GM18511 (cell line): ENCODE data around the gene ITSN1.
"Not testable (repeated sequence)": the region's sequence is repeated elsewhere in the genome, so short reads cannot be mapped to it uniquely, and the experiment has no call there.

Experiments
- ATAC-seq: cut with Tn5 transposase; IDR thresholded peaks from one replicate; pipeline ENCODE4 v1.9.1; 2021; ENCODE audit warnings: mild to moderate bottlenecking, moderate library complexity; ENCODE audit not compliant: unreplicated experiment

Gene ITSN1

DNA sequence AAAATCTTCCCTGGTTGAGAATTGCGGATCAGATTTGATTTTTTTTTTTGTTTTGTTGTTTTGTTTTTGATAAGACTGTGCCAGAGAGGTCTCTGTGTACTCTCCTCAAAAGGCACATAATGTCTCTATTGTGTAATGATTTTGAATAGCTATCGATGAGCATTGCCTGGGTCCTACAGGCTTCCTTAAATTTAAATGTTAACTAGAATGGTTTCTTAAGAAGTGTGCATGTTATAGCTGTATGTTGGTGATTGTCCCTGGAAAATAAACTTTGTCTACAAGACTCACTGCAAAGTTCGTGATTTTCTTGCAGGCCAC lies 121.2 kb downstream of the ITSN1 start:
- ATAC-seq, result no peak

DNA sequence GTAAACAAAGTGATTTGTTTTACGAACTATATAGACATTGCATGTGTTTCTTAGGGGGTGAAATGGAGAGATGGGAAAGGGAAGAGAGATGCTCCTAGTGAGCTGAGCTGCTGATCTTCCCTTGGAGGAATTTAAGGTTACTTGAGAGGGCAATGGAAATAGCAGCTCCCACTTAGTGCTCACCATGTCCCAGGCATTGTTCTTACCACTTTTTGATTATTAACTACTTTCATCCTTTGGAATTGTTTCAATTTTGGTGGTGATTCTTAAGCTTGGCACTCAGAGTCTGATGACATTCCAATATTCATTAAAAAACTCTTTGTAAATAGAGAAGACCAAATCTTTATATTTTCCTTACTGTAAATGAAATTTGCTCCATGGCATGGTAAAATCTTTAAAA lies 124.9 kb downstream of the ITSN1 start:
- ATAC-seq, result no peak

DNA sequence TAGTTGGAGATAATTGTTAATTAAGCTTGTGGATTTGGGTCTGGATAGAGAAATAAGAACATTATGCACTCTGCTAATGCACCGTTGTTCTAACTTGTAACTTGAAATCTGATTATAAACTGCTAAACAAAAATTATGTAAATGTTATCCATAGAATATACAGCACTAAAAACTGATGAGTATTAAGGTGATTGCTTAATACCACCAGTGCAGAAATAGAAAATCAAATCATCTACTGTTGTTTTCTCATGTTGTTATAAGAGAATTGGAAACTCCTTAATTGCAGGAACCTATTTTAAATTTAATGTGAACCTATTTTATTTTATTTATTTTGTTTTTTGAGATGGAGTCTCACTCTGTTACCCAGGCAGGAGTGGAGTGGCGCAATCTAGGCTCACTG lies 125.7 kb downstream of the ITSN1 start:
- ATAC-seq, result no peak

DNA sequence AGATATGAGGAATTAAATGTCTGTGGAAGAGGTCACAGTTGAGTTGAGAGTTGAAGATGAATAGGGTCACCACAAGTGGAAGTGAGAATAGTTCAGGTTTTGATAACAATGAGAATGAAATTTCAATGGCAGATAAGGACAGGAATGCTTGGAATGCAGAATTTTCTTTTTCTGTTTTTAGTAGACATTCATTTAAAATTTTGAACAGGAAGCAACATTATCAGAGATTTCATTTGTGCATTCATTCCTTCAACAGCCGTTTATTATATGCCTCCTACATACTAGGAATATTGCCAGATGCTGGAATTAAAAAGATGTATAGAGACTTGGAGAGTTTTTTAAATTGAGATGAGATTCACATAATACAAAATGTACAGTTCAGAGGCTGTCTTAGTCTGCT lies 126.8 kb downstream of the ITSN1 start:
- ATAC-seq, result no peak

DNA sequence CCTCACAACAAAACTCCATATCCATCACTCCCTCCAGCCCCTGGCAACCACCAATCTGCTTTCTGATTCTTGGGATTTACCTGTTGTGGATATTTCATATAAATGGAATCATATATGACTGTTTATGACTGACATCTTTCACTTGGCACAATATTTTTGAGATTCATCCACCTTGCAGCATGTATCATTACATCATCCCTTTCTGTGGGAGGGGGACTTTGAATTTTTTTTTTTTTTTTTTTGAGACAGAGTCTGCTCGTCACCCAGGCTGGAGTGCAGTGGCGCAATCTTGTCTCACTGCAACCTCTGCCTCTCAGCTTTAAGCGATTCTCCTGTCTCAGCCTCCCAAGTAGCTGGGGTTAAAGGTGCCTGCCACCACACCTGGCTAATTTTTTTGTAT lies 128.2 kb downstream of the ITSN1 start:
- no peak for ATAC-seq

DNA sequence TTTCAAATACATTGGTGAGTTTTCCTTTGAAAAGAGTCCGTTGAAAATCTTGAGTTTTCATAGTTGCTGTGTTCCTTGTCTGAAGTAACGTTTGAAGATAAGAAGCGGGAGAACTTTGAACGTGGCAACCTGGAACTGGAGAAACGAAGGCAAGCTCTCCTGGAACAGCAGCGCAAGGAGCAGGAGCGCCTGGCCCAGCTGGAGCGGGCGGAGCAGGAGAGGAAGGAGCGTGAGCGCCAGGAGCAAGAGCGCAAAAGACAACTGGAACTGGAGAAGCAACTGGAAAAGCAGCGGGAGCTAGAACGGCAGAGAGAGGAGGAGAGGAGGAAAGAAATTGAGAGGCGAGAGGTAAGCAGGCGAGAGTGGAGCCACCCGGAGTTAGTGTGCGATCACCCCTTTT lies 129.7 kb downstream of the ITSN1 start:
- ATAC-seq, result no peak

DNA sequence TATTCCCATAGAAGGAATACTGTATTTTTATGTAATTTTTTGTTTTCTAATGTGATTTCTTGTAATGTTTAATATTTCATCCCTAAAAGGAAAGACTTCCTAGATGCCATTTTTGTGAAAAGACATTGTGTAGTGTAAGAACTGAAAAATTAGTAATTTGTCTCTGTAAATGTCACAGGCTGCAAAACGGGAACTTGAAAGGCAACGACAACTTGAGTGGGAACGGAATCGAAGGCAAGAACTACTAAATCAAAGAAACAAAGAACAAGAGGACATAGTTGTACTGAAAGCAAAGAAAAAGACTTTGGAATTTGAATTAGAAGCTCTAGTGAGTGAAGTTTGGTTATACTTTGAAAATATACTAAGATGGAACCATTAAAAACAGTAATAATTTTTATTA lies 132.2 kb downstream of the ITSN1 start:
- ATAC-seq, result no peak

DNA sequence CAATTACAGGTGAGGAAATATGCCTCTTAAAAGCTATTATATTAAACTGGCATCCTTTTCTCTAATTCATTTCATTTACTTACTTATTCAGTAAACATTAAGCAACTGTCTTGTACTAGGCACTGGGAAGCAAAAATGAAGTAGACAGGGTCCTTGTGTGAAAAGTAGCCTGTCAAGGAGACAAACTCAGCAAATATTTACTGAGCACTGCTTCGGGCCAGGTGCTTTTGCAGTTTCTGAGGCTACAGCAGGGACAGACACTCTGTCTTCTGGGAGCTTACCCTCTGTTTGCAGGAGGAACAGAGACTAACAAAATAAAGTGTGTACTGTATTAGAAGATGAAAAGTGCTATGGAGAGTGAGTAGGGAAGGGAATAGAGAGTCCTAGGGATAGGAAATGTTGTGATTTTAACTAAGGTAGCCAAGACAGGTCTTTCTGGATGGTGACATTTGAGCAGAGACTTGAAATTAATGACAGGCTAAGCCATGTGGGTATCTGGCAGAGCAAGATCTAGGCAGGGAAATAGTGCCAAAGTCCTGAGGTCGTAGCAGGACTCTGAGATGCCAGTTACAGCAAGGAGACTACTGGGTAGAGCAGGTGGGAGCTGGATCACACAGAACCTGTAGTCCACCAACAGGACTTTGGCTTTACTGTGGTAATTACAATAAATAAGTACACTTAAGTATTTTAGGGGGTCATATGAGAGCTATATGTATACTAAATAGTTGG lies 133.0 kb downstream of the ITSN1 start:
- no peak for ATAC-seq

DNA sequence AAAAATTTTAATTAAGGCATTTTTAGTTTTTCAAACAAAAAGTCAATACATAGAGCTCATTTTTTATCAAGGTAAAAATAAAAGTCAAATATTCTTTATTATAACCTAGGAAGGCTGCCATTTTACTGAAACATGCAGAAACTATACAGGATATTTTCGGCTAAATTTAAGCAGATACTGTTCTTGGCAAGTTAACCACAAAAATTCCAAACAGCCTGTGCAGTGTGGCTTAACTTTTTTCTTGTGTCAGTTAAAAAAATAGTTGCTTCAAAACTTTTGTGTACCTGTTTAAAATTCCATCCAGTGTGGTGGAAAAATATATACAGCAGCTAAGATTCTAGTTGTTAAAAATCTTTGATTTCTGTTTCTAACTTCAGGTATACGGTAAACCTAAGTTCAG lies 138.3 kb downstream of the ITSN1 start:
- no peak for ATAC-seq

DNA sequence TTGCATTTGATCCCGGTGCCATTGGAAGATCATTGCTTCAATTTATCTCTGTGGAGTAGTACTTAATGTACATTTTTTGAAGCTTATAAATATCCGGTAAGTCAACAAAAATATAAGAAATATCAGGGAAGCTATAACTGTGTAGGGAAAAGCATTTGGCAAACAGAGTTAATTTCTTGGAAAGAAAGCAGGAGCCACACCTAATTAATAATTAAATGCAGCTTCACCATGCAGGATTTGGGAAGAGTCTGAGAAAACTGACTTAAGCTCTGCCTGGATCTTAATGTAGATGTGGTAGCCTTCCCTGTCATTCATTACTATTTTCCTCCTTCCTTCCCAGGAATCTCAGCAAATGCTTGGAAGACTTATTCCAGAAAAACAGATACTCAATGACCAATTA lies 138.8 kb downstream of the ITSN1 start:
- ATAC-seq, result no peak

DNA sequence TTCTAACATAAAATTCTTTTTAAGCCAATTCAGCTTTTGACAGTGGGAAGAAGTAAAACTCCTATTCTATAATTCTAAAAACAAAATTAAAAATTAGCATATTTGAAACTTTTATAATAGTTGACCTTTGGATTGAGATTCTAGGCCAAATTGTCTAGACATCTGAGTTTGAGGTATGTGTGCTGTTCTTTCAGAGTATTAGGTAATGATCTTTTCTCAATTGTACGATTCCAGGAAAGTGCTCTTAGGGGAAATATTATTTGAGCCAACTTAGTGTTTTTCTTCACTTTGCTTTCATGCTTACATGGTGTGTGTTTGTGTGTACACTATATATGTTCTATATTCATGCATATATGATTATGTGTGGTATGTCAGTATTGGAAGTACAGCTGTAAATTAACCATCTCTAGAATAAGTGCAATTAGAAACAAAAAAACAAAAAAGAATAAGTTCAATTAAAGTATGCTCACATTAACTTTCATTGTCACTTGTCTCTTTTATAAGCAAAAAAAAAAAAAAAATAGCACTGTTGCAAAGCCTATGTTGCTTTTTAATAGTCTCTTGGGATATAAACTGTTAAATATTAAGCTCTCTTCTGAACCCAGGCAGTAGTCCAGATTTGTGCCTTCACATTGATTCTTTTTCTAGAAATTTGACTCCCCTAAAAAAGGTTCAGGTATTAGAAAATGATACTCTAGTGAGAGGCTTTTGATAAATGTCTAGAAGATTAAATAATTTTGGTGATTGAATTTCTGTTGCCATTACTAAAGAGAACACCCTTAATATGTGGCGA lies 141.1 kb downstream of the ITSN1 start:
- no peak for ATAC-seq

DNA sequence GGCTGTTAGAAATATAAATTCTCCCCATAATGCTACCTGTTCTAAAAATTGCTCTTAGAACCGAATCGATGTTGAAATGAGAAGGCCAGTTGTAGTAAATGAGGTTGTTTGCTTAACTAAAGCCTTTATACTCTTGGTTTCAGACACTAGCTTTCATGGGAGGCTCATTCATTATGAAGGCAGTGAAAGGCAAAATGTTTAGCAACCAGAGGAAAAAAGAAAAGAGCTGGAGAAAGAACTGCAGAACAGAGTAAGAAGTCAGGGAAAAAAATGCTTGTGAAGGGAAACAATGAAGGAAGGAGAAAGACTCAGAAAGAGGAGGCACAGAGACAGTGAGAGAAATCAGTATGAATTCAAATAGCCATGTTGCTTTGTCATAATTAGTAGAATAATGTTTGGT lies 145.1 kb downstream of the ITSN1 start:
- ATAC-seq, result no peak

DNA sequence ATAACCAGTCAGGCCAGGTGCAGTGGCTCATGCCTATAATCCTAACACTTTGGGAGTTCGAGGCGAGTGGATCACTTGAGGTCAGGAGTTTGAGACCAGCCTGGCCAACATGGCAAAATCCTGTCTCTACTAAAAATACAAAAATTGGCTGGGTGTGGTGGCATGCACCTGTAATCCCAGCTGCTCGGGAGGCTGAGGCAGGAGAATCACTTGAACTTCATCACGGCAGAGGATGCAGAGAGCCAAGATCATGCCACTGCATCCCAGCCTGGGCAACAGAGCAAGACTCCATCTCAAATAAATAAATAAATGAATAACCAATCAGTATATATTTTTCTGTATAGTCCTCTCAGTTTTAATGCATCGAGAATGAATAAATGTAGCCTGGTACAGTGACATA lies 146.1 kb downstream of the ITSN1 start:
- ATAC-seq, result not testable (repeated sequence)

DNA sequence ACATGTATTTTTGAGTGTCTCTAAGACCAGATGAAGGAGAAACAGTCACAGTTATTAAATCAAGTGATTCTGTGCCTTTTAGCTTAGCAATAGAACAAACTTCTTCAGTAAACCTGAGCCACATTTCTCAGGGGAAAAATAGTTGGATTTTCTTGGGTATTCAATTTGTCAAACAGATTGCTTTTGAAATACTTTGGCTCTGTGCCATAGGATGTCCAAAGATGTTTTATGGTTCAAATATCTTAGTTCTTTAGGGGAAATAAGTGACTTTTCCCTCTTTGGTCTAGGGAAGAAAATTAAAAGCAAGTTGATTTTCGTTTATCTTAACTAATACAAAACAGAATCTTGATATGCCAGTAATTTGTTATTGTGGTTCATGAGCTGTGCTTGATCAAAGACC lies 147.4 kb downstream of the ITSN1 start:
- no peak for ATAC-seq

DNA sequence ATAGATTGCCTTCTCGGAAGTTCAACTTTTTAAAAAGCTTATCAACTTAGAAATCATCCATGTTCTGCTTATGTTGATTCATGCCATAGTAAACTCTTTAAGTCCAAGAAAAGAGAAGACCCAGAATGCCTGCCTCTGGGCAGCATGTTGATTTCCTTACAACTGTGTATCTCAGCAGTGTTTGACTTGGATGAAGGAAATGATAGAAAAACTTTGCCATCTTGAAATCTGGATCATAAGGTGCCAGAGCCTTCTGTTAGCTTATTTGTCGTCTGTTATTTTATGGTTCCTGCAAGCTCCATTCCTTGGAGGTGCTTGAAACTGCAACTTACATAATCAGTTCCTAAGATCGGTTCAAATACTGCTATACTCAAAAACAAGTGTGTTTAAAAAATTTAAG lies 148.8 kb downstream of the ITSN1 start:
- no peak for ATAC-seq

DNA sequence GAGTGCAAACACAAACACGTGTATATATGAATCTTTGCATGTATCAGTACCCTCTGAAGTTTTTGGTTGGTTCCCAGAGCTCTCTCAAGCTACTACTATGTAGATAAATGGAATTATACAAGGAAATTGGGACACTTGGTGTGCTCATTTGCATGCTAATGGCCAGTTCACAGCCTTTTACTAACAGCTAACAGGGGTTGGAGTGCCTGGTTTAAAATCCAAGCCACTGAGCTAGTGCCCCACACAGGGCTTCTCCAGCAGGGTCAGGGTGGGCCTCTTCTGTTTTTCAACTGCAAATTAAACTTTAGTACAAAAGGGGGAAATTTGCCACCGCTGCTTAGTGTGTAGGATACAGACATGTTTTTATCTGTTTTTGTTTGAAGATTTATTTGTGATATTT lies 152.3 kb downstream of the ITSN1 start:
- no peak for ATAC-seq

DNA sequence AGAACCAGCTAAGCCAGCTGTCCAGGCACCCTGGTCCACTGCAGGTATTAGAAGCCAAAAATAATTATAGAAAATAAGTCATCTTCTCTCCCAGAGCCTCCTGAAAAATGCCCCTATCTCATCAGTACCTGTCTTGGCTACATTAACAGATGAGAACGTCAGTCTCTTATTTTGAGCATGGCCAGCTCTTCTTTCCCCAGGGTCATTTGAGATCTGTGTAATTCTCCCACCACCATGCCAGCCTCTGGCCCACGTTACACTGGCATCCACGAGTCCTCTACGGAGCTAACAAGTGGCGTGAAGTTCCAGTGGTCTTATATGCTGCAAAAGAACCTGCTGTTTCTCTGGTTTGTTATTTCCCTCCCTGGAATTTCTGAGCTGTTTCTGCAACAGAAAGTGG lies 155.3 kb downstream of the ITSN1 start:
- no peak for ATAC-seq

DNA sequence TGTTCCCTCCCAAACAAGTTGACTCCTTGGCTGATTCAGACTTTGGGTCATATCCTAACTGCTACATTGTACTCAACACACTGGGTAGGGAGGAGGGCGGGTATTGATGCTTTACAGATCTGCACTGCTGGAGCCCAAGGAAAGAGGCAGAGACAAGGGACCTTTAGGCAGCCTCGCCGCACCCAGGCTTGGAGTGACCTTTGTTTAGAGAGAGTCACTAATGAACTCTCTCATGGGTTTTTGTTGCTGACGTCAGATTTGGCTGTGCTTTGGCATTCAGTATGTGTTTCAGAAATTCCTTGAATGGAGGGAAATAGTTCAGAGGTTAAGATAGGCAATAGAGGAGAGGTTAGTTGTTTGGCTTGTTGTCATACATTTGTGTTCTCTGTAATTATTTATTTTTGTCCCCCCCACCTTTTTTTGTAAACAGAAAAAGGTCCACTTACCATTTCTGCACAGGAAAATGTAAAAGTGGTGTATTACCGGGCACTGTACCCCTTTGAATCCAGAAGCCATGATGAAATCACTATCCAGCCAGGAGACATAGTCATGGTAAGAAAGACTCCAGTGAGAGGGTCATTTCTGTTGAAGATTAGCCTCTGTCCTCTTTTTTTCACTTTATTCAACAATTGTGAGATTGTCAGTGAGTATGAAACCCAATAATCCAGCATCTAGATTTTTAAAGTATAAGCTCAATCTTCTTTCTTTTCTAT lies 157.2 kb downstream of the ITSN1 start:
- ATAC-seq, result no peak

DNA sequence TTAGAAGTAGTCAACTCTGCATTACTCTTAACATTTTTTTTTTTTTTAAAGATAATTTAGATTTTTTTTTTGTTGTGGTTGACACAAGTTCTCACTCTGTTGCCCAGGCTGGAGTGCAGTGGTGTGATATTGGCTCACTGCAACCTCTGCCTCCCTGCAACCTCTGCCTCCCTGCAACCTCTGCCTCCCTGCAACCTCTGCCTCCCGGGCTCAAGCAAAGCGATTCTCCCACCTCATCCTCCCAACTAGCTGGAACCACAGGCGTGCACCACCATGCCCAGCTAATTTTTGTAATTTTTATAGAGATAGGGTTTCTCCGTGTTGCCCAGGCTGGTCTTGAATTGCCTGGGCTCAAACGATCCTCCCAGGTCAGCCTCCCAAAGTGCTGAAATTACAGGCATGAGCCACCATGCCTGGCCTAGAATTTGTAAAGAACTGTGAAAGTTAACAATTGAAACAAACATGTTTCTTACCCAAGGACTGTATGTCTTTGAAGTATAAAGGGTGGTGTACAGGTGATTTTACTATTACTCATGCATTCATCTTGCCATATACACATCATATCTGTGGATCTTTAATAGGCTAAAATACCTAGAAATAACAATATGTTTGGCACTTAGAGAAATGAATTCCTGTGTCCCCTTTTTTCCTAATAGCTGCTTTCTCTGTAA lies 158.6 kb downstream of the ITSN1 start:
- ATAC-seq, result no peak

DNA sequence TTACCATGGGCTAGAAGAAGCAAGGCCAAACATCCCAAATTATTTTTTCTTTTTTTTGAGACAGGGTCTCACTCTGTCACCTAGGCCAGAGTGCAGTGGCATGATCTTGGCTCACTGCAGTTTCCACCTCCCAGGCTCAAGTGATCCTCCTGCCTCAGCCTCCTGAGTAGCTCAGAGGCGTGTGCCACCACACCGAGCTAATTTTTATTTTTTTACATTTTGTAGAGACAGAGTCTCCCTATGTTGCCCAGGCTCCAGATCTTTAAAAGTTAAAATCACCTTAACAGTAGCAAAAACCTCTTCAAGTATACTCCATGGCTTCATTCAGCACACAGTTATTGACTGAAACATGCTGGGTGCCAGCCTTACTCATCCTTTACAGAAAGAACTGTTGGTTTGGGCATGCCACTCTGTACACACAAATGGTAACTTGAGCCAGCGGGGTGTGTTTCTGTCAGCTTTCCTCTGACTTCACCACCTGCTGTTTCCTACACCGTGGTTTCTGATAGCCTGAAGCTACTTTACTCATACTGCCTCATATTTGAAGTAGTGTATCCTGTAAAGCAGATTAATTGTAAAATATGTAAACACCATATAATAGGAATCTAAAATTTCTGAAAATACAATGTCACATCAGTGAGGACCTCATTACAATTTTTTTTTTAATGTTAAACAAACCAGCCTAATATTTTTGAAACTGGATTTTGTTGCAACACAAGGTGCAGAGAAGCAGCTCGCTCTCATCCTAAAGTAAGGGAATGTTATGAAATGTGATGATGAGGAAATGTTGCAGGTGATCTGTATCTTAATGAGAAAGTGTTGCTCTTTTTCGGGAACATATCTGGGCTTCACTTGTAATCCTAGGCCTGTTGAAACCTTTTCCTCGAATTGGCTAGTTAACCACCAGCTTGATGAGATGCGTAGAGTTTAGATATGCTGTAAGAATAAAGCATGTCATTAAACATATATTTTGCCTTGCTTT lies 159.4 kb downstream of the ITSN1 start:
- no peak for ATAC-seq
